Measurements from ENCODE around the gene SRPK1.

DNA sequence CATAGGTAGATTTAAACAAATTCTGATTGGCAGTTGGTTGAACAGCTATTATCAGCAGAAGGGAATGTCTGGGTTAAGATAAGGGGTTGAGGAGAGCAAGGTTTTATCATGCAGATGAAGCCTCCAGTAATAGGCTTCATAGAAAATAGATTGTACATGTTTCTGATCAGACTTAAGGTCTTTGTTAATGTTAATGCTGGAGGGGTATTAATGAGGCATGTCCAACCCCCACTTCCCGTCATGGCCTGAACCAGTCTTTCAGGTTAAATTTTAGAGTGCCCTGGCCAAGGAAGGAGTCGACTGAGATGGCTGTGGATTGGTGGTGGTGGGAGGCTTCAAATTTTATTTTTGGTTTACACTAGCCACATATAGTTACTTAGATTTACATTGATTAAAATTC lies 136.7 kb downstream of the SRPK1 start:
- TF ChIP-seq, protein P1, sequence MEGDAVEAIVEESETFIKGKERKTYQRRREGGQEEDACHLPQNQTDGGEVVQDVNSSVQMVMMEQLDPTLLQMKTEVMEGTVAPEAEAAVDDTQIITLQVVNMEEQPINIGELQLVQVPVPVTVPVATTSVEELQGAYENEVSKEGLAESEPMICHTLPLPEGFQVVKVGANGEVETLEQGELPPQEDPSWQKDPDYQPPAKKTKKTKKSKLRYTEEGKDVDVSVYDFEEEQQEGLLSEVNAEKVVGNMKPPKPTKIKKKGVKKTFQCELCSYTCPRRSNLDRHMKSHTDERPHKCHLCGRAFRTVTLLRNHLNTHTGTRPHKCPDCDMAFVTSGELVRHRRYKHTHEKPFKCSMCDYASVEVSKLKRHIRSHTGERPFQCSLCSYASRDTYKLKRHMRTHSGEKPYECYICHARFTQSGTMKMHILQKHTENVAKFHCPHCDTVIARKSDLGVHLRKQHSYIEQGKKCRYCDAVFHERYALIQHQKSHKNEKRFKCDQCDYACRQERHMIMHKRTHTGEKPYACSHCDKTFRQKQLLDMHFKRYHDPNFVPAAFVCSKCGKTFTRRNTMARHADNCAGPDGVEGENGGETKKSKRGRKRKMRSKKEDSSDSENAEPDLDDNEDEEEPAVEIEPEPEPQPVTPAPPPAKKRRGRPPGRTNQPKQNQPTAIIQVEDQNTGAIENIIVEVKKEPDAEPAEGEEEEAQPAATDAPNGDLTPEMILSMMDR (IDR thresholded peaks at IDR 0.05), result no peak
- no peak for TF ChIP-seq POLR2AphosphoS5 (IDR thresholded peaks at IDR 0.05)
- TF ChIP-seq POLR2A (IDR thresholded peaks at IDR 0.05), result no peak

All from sigmoid colon (tissue), 4 donors.